WI38 (cell line): Measurements from ENCODE around the gene CEMP1.
"Not testable (repeated sequence)": the region's sequence is repeated elsewhere in the genome, so short reads cannot be mapped to it uniquely, and the experiment has no call there.

Experiments used
- H3K4me3 ChIP-seq: 2 replicates; pipeline ENCODE4 v1.5.1; 2011; ENCODE audit warnings: low read depth, mild to moderate bottlenecking, control low read depth, low read length
- CTCF ChIP-seq: IDR thresholded peaks from 2 replicates; pipeline ENCODE4 v1.5.1; 2012; ENCODE audit warnings: low read depth, mild to moderate bottlenecking, control low read depth, low read length

Gene CEMP1, protein sequence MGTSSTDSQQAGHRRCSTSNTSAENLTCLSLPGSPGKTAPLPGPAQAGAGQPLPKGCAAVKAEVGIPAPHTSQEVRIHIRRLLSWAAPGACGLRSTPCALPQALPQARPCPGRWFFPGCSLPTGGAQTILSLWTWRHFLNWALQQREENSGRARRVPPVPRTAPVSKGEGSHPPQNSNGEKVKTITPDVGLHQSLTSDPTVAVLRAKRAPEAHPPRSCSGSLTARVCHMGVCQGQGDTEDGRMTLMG

DNA sequence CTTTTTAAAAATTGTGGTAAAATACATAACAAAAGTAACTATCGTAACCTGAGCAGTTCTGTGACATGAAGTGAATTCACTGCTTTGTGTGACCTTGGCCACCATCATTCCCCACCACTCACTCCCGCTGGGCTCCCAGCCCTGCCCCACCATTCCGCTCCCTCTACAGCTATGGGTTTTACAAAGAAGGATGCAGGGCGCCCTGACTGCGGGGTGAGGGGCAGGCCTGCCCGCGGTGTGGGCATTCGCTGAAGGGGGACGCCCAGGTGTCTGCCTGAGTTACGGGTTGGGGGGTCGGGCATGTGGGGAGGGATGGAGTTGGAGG is at the start of gene CEMP1:
Gene CEMP1, minus strand, starts transcription at position 38 of the 325 bp plus-strand sequence. CDS start 335 bp downstream, outside the sequence.
- H3K4me3 ChIP-seq, result peak within 1 kb of the TSS; percentile 56
- no peak for TF ChIP-seq CTCF

DNA sequence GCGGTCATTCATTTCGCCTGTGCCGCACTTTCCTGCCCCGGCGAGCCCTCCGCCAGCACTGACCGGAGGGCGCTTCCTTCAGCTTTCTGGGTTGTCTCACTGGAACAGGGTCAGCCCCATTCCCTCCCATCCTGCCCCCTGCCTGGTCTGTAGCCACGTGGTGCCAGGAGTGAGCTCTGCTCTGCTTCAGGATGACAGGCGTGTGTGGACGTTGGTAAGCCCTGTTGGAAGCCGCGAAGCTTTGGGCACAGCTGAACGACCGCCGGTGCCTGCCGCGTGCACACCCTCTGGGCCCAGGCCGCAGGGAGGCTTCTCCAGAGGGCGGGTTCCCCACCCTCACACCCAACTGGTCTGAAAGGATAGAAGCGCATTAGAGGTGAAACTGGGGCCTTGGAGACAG is 49.6 kb upstream of the CEMP1 start:
- not testable (repeated sequence) for H3K4me3 ChIP-seq

- not testable (repeated sequence) for H3K4me3 ChIP-seq
Measured at GRCh38 chr16:2580143-2580542, 48.9 kb upstream of the CEMP1 start.

DNA sequence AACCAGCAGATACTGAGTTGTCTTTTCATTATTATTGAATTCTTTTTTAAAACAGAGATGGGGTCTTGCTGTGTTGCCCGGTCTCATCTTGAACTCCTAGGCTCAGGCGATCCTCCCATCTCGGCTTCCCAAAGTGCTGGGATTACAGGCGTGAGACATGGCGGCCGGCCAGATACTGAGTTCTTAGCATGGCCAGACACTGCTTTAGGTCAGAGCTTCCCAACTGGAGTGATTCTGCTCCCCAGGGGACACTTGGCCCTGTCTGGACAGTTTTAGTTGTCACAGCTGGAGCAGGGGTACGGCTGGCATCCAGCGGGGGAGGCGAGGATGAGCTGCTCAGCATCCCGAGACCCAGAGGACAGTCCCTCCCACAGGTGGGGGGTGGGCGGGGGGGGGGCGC is 47.7 kb upstream of the CEMP1 start:
- not testable (repeated sequence) for H3K4me3 ChIP-seq

- not testable (repeated sequence) for H3K4me3 ChIP-seq
Measured at GRCh38 chr16:2577044-2577443, 45.8 kb upstream of the CEMP1 start.

DNA sequence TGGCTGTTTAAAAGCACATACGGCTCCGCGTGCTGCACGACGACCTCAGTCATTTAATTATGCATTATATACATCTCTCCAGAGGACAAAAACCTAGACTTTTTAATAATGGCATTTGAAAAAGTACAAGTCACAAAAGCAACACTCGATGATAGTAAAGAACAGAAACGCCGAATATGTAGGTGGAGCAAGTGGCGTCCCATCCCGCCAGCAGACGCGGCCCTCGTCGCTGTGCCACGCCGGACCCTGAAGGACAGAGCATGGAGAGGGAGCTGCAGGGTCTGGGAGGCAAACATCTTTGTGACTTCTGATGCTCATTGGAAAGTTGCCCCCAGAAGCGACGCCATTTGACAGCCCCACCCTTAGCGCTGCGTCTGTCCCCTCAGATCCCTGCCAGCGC is 44.6 kb upstream of the CEMP1 start:
- not testable (repeated sequence) for H3K4me3 ChIP-seq

- not testable (repeated sequence) for H3K4me3 ChIP-seq
Measured at GRCh38 chr16:2572704-2573103, 41.5 kb upstream of the CEMP1 start.

DNA sequence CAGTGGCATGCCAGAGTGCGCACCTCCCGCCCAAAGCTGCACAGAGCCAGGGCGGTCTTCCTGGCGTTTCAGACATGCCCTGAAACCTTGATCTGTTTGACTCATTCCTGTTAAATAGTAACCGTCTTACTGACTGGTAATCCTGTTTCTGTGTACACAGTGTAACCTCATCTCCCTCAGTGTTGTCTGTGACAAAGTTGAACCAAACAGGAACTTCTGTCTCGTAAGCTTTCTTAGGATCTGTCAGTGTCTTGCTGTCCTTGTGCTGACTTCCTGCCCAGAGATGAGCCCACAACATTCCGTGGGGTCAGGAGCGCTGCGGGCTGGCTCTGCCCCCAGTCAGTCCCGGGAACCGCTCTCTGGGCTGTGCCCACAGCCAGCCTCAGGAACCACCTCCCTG is 37.4 kb upstream of the CEMP1 start:
- not testable (repeated sequence) for H3K4me3 ChIP-seq

- not testable (repeated sequence) for H3K4me3 ChIP-seq
Measured at GRCh38 chr16:2567506-2567905, 36.3 kb upstream of the CEMP1 start.

GRCh38 chr16:2560798-2561133 is 29.6 kb upstream of the CEMP1 start:
- TF ChIP-seq CTCF, result 0 out of 2 replicates have a peak, but pooled peaks have one; percentile 14
- not testable (repeated sequence) for H3K4me3 ChIP-seq

GRCh38 chr16:2560131-2560797 is 29.1 kb upstream of the CEMP1 start:
- H3K4me3 ChIP-seq, result not testable (repeated sequence)

- not testable (repeated sequence) for H3K4me3 ChIP-seq
Measured at GRCh38 chr16:2557150-2557549, 25.9 kb upstream of the CEMP1 start.

DNA sequence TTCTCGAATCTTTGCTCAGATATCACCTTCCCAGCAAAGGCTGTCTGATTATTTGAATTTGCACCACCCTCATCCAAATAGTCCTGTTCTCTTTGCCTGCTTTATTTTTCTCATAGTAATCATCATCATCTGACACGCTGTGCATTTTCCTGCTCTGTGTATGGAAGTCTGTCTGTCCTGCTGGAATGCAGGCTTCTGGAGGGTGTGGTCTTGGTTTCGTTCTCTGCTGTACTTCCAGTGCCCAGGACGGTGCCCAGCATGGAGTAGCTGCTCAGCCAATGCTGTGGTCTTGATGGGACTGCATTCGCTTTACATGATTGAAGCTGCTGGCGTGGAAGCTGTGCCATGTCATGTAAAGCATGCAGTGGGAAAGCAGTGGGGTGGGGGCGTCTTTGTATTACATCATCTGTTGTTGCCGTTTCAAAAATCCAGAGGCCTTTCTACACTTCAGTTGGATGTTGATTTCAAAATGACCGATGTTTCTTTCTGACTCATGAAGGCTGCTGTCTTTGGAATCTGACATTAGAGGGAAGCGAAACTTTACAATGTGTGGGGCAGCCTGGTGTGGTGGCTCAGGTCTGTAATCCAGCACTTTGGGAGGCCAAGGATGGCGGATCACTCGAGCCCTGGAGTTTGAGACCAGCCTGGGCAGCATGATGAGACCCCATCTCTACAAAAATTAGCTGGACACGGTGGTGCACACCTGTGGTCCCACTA is 23.7 kb upstream of the CEMP1 start:
- not testable (repeated sequence) for H3K4me3 ChIP-seq

GRCh38 chr16:2551420-2551889 is 20.2 kb upstream of the CEMP1 start:
- H3K4me3 ChIP-seq, result not testable (repeated sequence)

DNA sequence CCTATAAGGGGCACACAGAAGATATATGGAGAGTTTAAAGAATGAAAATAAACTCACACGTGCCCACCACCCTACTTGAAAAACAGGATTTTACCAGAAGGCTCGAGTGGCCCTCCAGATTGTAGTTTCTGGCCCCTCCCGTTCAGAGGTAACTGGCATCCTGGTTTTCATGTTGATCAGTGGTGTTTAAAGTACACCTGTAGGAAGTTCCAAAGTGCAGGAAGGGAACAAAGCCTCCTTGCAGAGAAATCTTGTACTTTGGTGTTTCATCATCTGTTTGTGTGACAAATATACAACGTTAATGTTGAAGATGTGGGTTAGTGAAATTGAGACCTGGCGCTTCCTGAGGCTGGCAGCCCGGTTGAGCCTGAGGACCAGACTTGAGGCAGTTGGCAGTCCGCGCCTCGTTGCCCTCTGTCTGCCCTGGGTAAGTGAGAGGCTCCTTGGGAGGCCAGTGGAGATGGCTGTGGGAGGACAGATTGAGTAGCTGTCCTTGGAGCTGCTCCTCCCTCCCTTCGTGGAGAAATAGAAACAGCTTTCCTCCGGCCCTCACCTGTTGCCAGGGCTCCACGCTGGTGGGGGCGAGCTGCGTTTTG is 19.2 kb upstream of the CEMP1 start:
- H3K4me3 ChIP-seq, result not testable (repeated sequence)

GRCh38 chr16:2543771-2544170 is 12.6 kb upstream of the CEMP1 start:
- H3K4me3 ChIP-seq, result not testable (repeated sequence)

DNA sequence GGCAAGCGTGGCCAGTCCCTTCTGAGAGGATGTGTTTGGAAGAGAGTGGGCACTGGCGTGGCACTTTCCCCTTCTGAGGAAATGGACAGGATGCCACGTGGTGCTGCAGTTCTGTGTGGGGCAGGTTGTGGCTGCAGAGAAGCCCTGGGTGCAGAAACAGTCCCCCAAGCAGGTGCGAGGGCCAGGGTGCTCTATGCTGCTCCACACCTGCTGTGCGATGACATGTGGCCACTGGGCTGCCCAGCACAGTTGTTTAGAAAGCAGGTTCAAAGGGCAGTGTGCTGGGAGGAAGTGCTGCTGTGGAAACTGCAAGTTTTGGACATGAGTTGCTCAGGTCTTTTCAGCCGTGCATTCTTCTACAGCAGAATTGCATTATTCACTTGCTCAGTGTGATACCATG is 10.2 kb upstream of the CEMP1 start:
- H3K4me3 ChIP-seq, result not testable (repeated sequence)

- H3K4me3 ChIP-seq, result not testable (repeated sequence)
Measured at GRCh38 chr16:2540912-2541311, 9.7 kb upstream of the CEMP1 start.
